Stimulated activated naive CD8-positive, alpha-beta T cell treated with anti-CD3 and anti-CD28 coated beads, Interleukin-15, Interleukin-2, amounts not matched to agents 100 U/mL and 50 U/mL, for 24 hours (primary cell): ENCODE measurements around the gene INPP4B.

Experiments used
- ATAC-seq: fragments of 150-1000 bp; cut with Tn5 transposase; one replicate; pipeline ENCODE4 v1.10.0; 2021
- DNase-seq: peaks from one replicate; pipeline ENCODE4 v3.0.0; 2021

The INPP4B gene

GRCh38 chr4:142579443-142579842, 266.7 kb downstream of the INPP4B start:
- DNase-seq (no peak), ATAC-seq (no peak)

- ATAC-seq (peak; percentile 49), DNase-seq (no peak)
These were observed 271.8 kb downstream of the INPP4B start for GRCh38 chr4:142574306-142574705.

- ATAC-seq: no peak
- no peak for DNase-seq
These were observed 274.0 kb downstream of the INPP4B start for GRCh38 chr4:142572071-142572470.

DNA sequence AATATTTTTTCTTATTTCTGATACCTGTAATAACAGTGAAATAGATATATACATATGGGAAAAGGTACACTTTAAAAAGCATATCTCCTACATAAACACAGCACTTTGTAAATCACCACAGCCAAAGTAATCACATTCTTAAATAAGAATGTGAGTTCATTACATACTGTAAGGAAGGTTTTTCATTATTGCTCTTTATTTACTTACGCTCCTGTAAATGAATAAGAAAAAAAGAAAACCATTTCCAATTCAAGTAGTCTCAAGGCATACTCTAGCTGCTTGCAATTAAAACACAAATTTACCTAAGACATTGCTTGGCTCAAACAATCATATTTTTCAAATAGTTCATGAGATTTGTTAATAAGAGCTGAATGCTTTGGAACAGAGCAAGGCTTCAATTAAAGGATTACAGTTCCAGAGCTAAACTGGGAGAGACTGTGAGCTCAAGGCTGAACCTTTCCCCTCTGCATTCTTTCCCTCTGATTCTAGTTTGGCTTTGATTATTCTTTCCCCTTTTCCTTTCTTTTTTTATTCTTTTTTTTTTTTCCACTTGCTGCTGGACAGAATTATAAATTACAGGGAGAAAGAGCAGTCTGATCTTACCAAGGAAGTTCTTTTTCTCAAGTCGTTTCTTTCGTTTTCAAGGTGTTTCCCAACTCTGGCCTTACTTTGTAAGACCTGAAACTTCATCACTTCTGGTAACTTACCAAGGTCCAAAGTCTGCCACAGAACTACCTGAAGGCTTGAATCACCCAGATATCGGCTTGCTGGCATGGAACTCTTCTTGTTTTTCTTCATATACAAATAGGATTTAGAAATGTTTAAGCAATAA, 278.3 kb downstream of the INPP4B start:
- no peak for ATAC-seq
- no peak for DNase-seq

DNA sequence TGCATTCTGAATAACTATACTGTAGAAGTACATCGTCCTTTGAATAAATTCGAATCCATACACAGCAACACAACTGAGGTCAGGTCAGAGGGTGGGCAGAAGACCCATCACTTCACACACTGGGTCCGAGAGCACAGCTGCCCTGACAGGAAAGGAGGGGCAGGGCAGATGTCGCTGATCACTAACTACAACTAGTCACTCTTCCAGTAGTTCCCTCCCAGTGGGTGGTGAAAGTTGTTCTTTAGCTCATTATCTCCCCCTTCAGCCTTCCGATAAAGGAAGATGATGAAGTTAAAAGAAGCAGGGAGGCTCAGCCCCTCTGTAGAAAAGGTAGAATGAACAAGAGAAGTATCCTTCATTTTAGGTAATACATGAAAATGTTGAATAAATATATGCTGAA, 278.9 kb downstream of the INPP4B start:
- peak; percentile 21 for DNase-seq
- ATAC-seq: peak; percentile 72

DNA sequence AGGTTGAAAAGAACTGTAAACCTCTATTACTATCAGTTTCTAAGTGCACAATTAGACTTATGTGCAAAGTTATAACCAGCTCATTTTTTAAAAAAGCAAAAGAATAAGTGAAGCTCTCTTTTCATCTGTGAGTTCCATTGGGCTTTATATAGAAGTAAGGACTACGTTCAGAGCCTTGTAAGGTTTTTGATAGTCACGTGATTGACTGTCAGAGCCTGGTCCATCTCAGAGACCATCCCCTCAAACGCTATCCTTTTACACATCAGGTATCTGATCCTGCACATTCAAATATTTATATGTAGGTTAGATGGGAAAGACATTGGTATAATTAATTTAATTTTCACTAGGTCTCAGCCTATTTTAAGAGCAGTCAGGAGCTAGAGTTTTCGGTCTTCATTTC, 279.3 kb downstream of the INPP4B start:
- ATAC-seq: no peak
- DNase-seq: no peak

GRCh38 chr4:142566243-142566642, 279.9 kb downstream of the INPP4B start:
- ATAC-seq (no peak), DNase-seq (no peak)

DNA sequence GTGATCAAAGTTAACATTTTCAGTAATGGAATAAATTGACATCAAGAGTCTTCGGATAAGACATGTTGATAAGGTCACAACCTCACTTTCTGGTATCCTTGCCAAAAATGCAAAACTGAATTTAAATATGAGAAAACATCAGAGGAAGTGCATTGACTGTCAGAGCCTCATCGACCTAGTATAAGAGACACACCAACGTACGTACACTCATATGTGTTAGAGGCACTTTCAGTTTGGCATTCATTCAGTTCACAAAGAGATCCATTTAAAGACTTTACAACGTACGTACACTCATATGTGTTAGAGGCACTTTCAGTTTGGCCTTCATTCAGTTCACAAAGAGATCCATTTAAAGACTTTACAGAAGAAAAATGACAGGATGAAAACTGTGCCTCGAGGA, 280.3 kb downstream of the INPP4B start:
- no peak for DNase-seq
- peak; percentile 73 for ATAC-seq

GRCh38 chr4:142563682-142564291, 282.3 kb downstream of the INPP4B start:
- no peak for ATAC-seq

GRCh38 chr4:142559986-142560385, 286.1 kb downstream of the INPP4B start:
- no peak for DNase-seq

More at GRCh38 chr4:142563682-142564291, 282.3 kb downstream of the INPP4B start:
- no peak for DNase-seq

GRCh38 chr4:142558851-142559250, 287.2 kb downstream of the INPP4B start:
- DNase-seq (no peak), ATAC-seq (no peak)

More at GRCh38 chr4:142559986-142560385, 286.1 kb downstream of the INPP4B start:
- ATAC-seq: no peak

- no peak for ATAC-seq
These were observed 288.8 kb downstream of the INPP4B start for GRCh38 chr4:142557239-142557801.

DNA sequence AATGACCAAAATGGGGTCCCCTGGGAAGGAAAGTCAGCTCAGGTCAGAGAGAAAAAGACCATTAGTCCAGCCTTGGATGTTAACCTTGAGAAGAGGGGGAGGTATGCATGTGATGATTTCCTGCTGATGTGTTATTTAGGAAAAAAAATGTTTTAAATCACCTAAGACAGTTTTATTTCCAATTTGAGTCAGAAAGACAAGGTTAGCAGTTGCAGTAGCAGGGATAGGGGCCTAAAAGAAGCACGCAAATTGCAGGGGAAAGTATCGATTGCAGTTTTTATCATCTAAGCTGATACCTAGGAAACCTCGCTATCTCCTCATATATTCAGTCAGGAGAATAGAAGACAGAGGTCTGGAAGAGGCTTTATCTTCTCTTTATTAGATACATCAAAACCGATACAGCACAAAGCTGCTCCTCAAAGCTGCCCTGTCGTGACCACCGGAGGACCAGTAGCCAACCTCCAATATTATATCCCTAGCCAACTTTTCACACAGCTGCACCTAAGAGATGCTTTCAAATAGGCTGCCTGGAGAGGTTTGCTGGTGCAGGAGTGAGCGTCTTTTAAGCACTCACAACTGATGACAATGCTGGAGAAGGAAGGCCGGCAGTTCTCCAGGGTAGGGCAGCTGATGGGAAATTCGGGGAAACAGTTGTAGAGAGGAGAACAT, 289.4 kb downstream of the INPP4B start:
- no peak for ATAC-seq
- no peak for DNase-seq

More at GRCh38 chr4:142557239-142557801, 288.8 kb downstream of the INPP4B start:
- no peak for DNase-seq

DNA sequence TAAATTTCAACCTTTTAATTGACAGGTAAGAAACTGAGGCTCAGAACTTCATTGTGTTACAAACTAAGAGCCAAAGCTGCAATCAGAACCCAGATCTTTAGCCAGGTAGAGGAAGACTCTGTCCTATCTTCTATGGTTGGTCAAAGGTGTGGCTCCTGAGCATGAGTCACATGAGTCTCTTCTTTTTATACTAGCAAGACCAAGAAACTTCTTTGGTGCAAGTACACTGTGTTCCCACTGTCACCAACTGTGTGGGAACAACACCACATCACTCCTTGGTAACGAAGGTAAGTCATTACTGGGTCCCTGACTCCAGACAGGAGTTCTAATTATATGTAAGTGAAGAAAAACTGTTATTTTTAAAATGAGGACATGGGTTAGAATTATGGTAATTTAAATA, 290.1 kb downstream of the INPP4B start:
- ATAC-seq (peak; percentile 29), DNase-seq (no peak)

- DNase-seq (no peak), ATAC-seq (no peak)
These were observed 291.7 kb downstream of the INPP4B start for GRCh38 chr4:142554412-142554811.

- no peak for ATAC-seq
- DNase-seq: no peak
These were observed 294.4 kb downstream of the INPP4B start for GRCh38 chr4:142551517-142552305.

DNA sequence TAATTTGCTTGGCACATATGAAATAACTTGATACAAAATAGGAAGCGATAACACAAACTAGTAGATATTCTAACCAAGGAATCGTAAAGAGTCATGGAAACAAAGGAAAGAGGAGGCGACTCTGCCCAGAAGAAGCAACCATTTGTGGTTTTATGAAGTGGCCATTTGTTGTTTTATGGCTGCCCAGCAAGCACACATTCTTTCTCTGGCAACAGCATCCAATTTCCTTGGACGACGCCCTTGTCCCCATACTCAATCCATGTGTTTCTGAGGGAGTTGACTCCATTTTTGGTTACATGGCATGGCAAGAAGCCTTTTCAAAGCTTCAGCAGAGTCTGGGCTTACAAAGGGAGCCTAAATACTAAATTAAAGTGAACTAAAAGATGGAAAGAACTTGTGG, 295.1 kb downstream of the INPP4B start:
- ATAC-seq (no peak), DNase-seq (no peak)

DNA sequence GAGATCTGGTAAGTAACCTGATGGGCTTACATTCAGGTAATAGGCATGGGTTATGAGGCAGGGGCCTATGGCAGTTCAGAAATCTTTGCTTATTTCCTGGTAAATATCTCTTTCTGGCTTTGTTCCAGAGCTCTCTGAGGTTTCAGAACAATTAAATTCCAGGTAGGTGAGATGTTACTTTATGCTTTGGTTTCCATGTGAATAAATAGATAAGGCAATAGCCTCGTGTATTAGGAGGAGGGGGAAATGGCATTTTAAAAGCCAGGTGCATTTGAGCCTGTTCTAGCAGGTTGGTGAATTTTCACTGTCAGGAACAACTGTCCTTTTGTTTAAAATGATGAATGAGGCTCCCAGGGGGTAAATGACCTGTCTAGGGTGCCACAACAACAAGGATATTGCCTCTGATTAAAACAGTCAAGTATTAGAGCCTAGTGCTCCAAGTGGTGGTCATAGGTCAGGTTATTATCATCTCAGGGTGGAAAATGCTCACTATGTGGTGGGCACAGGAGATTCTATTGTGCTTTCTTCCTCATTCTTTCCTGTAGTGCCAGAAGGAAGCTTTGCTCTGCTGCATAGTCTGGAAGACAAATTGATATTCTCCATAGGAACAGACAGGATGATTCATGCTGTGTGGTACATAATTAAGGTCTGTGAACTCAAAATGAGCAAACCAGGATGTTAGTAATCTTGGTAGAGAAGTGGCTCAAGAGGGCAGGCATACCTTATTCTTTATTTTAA, 296.2 kb downstream of the INPP4B start:
- DNase-seq (no peak), ATAC-seq (peak; percentile 87)

DNA sequence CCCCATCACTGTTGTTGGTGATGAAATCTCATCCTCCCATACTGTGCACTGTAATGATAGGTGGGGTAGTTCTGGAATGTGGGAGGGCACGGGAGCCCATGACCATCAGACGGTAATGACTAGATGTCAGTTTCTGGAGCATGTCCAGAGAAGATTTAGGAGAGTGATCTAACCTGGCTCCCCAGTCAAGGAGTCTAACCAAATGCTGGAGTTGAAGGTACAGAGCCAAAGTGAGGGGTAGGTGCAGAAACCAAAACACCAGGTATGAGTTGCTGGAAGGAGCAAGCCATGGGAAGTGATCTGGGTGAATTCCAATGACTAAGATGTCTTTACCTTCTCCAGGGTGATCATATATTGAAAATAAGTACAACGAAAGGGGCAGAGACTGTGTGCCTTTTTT, 296.9 kb downstream of the INPP4B start:
- DNase-seq (no peak), ATAC-seq (no peak)

DNA sequence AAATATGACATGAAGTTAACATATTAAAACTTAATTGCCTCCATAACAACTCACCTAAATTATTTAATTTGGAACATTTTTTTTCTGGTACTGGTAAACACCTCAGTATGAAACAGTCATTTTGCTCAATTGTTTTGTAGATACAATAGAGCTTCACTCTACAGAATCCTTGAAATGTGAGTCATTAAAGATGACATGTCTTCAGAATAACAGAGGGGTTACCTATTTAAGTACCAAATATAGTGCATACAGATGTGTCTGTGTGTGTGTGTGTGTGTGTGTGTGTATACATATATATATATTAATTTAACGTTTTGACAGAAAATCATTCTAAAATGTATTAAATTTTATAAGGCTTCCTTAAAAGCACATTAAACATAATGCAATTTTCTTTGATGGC, 297.6 kb downstream of the INPP4B start:
- ATAC-seq (no peak), DNase-seq (no peak)

- ATAC-seq: no peak
These were observed 298.1 kb downstream of the INPP4B start for GRCh38 chr4:142547974-142548373.

More at GRCh38 chr4:142547974-142548373, 298.1 kb downstream of the INPP4B start:
- no peak for DNase-seq
